ENCODE results near the gene CGB8.
A peak's percentile ranks its signal among the peaks of the same experiment; 100 is the strongest.
"Not testable (repeated sequence)": the region's sequence is repeated elsewhere in the genome, so short reads cannot be mapped to it uniquely, and the experiment has no call there.

Gene CGB8

DNA sequence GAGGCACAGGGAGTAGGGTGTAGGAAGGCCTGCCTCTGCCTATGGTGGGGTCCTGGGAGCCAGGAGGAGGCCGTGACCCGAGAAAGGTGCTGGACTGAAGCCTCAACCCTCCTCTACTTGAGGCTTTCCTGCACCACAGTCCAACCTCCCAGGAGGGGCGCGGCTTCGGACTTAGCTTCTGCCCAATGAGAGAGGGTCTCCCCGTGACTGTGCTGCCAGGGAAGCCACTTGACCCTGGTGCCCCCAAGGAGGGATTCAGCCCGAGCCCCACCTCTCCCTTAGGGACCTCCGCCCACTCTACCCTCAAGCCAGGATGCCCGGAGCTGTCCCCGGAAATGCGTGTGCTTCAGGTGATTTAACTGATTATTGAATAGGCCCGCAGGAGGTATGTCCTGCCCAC lies at the start of gene CGB8:
Gene CGB8 (minus strand): TSS at position 101 of the 400 bp plus-strand sequence. CDS start 372 bp downstream, outside the sequence.
- H3K36me3 Mint-ChIP-seq; H3K4me3 Mint-ChIP-seq; H3K4me1 Mint-ChIP-seq; H3K27ac Mint-ChIP-seq; DNase-seq (ENCODE audit: low spot score in 2 of 2); ATAC-seq; H3K9me3 Mint-ChIP-seq: not testable (repeated sequence)

DNA sequence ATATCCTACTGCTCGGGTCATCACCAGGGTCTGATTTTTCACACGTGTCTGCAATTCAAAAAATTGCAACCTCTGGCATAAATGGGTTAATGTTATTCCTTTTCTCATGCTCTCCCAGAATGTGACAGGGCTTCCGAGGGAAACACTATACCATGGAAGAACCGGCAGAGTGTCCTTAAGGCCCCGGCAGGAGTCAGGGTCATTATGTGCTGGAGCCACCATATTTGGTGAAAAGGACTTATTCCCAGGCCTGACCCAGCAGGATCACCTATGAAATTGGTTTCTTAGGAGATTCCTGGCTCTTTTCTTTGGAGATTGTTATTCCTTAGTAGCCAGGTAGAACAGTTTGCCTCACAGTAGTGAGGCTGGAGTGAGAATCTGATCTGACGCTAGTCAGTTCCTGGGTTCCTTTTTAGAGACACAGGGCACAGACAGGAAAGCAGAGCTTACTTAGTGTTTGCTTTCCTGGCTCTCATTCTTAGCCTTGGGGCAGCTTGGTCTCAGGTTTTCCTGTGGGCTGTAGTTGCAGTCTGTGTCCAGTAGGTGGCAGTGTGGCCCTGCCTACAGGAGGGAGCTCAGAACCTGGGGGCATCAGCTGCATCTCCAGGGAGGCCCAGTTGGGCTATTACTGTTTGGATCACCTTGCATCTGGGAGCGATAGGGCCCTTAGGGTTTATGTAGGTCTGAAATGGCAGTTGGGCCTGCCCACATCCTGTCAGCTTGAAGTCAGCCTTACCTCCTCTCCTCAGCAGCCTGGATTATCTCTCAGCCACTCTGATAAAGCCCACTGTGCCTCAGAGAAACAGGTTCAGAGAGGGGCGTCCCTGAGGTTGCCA lies 48.8 kb upstream of the CGB8 start:
- H3K27ac Mint-ChIP-seq: no peak overlapping the region
- peaks cover 98% of the 10 kb centered on the region for H3K36me3 Mint-ChIP-seq
- H3K9me3 Mint-ChIP-seq: no peaks in the 10 kb centered on the region
- DNase-seq (ENCODE audit: low spot score in 2 of 2): peak; percentile 66 to 84
- H3K4me1 Mint-ChIP-seq: peaks cover 20% of the 10 kb centered on the region
- ATAC-seq: peak; percentile 85
- H3K4me3 Mint-ChIP-seq: no peak overlapping the region

DNA sequence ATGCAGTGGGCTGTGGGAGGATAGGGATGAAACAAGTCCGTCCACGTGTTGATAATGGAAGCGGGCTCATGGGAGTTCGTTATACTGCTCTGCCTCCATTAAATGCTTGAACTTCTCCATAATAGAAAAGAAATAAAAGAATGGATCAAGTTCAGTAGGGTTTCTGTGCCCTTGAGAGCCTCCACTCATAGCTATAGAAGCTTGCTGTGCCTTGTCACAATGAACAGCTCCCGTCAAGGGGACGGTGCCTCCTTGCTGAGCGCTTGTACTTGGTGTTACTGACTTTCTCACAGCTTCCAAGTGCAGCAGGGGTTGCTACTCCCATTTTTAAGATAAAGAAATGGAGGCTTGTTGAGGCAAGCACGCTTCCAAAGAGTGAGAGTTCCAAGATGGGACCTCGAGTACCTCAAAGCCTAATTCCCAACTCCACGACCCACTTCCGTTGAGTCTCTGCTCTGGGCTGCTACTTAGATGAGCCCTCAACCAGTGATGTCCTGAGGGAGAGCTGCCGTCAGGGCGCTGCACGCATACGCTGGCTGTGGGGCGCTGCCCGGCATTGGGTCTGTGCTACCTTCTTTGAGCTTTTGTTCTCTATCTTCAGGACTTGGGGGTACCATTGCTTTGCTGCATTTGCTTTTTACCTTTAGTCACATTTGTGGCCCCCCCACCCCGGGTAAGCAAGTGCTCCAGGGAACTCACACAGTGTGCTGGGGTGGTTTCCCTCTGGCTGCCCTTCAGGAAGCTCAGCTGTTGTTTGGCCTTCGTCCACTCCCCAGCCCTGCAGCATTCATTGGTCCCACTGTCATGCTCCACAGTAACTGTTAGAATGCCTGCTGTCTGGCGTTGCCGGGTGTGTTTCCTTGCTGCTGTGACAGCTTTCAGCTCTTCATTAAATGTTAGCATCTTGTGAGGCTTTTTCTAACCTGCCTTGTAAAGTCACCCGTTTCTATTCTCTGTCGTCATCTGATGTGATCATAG lies 45.9 kb upstream of the CGB8 start:
- Mint-ChIP-seq H3K4me3 (no peak overlapping the region), H3K27ac (no peak overlapping the region), H3K9me3 (no peaks in the 10 kb centered on the region), H3K36me3 (peaks cover 100% of the 10 kb centered on the region), H3K4me1 (peaks cover 31% of the 10 kb centered on the region)
- ATAC-seq (no peak), DNase-seq (ENCODE audit: low spot score in 2 of 2) (no peak)

DNA sequence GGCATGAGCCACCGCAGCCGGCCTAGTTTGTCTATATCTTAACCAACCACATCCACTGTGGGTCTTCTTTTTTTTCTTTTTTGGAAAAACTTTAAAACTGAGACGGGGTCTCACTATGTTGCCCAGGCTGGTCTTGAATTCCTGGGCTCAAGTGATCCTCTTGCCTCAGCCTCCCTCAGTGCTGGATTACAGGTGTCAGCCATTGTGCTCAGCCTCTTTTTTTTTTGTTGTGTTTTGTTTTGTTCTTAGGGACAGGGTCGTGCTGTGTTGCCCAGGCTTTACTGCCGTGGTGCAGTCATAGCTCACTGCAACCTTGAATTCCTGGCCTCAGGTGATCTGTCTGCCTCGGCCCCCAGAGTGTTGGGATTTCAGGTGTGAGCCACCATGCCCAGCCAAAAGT lies 43.8 kb upstream of the CGB8 start:
- ATAC-seq (no peak), DNase-seq (ENCODE audit: low spot score in 2 of 2) (no peak)
- H3K4me3 Mint-ChIP-seq: no peak overlapping the region
- H3K9me3 Mint-ChIP-seq: no peaks in the 10 kb centered on the region
- peaks cover 100% of the 10 kb centered on the region for H3K36me3 Mint-ChIP-seq
- H3K4me1 Mint-ChIP-seq: peaks cover 30% of the 10 kb centered on the region
- H3K27ac Mint-ChIP-seq: peak overlapping the region; percentile 37

DNA sequence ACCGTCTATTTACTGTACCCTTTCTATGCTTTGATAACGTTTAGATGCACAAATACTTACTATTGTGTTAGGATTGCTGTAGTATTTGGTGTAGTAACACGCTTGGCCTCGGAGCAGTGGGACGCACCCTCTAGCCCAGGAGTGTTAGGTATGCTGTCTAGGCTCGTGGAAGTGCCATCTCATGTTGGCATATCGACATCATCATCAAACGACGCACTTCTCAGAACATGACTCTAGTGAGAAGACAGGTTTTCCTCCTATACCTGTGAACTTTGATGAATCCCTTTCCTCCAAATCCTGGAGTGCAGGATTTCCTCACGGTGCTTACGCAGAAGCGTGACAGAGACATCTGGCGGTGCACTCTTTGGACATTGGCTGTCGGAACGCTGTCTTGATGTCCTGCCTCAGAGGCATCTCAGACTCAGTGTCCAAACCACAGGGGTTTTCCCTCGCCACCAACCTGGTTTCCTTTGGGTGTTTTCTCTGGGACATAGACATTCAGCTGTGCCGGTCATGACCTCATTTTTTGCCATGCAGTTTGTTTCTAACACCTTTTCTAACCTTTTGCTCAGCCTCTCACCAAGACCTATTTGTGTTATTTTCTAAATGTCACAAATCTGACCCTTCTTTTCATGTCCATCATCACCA lies 42.6 kb upstream of the CGB8 start:
- Mint-ChIP-seq H3K36me3 (peaks cover 100% of the 10 kb centered on the region), H3K4me3 (no peak overlapping the region), H3K9me3 (no peaks in the 10 kb centered on the region), H3K4me1 (peaks cover 35% of the 10 kb centered on the region), H3K27ac (peak overlapping the region; percentile 74)
- ATAC-seq (peak; percentile 69), DNase-seq (ENCODE audit: low spot score in 2 of 2) (no peak)

DNA sequence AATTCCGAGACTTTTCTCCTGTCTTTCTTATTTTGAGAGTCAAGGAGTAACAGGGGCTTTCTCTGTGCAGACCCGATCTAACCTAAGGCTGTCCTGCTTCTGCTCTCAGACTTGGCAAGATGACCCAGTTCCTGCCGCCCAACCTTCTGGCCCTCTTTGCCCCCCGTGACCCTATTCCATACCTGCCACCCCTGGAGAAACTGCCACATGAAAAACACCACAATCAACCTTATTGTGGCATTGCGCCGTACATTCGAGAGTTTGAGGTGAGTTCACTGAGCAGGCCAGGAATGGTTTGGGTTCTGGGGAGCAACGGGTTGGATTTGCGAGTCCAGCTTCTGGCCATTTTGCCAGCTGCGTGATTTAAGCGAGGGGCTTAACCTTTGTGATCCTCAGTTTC lies 37.4 kb upstream of the CGB8 start:
- Mint-ChIP-seq H3K27ac (peak overlapping the region; percentile 93), H3K36me3 (peaks cover 67% of the 10 kb centered on the region), H3K9me3 (no peaks in the 10 kb centered on the region), H3K4me1 (peaks cover 39% of the 10 kb centered on the region), H3K4me3 (peak overlapping the region; percentile 99)
- no peak for DNase-seq (ENCODE audit: low spot score in 2 of 2)
- ATAC-seq: no peak

DNA sequence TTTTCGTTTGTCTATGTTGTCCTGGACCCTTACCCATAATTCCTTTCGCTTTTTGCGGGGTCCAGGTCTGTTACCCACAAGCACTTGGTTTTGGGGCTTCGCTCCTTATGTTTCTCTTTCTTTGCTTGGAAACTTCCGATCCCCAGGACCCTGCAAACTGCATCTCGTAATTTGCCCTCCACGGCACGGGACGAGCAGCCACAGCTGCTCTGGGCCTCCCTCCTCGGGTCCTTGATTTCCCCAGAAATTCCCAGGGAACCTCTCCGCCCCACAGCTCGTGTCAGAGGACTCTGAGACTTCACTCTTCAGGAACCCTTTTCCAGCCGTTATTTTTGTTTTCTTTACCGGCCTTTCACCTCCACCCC lies 36.9 kb upstream of the CGB8 start:
- H3K27ac Mint-ChIP-seq: peak overlapping the region; percentile 93
- H3K4me3 Mint-ChIP-seq: peak overlapping the region; percentile 99
- ATAC-seq: no peak
- peaks cover 62% of the 10 kb centered on the region for H3K36me3 Mint-ChIP-seq
- peaks cover 35% of the 10 kb centered on the region for H3K4me1 Mint-ChIP-seq
- DNase-seq (ENCODE audit: low spot score in 2 of 2): no peak
- no peaks in the 10 kb centered on the region for H3K9me3 Mint-ChIP-seq

DNA sequence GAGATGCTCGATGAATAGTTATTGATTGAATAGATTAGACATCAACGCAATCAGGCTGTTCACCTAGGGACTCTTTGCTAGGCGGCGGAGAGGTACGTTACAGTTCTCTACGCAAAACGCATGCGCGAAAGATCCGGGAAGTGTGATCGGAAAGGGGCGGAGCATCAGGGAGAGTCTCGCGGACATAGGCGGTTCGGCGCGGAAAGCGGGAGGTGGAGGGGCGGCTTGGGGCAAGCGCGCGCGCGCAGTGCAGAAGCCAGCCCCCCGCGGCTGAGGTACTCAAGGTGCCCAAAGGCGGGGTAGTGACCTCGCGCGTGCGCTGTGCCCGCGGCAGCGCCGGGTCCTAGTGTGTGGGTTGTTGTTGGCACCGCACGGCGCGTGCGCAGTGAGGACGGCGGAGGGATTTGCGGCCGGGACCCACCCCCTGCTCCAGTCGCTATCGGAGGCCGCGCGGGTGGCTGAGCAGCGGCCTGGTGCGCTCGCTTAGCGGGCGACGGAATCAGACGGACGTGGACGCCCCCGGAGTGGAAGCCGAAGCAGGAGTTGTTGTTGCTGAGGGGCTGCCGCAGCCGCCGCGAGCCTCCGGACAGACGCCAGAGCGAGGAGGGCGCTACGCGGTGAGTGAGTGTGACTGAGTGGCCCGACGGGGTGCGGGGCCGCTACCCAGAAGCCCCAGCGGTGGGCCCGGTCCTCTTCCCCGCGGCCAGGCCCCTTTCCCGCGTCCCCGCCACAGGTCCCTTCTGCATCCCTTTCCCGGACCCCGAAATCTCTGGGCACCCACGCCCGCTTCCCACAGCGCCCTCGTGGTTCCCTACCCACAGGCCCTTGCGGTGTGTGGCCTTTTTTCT lies 36.3 kb upstream of the CGB8 start, which contains the start of gene SNRNP70:
Gene SNRNP70 (plus strand): TSS at position 432 of the 848 bp plus-strand sequence. CDS start 964 bp downstream, outside the sequence.
- Mint-ChIP-seq H3K4me3 (peak within 1 kb of the TSS; percentile 99), H3K27ac (peak within 1 kb of the TSS; percentile 93), H3K9me3 (no peaks in the 10 kb centered on the region), H3K36me3 (peaks cover 56% of the 10 kb centered on the region), H3K4me1 (peaks cover 29% of the 10 kb centered on the region)
- DNase-seq (ENCODE audit: low spot score in 2 of 2) (peak; percentile 98 to 99), ATAC-seq (peak; percentile 96)

DNA sequence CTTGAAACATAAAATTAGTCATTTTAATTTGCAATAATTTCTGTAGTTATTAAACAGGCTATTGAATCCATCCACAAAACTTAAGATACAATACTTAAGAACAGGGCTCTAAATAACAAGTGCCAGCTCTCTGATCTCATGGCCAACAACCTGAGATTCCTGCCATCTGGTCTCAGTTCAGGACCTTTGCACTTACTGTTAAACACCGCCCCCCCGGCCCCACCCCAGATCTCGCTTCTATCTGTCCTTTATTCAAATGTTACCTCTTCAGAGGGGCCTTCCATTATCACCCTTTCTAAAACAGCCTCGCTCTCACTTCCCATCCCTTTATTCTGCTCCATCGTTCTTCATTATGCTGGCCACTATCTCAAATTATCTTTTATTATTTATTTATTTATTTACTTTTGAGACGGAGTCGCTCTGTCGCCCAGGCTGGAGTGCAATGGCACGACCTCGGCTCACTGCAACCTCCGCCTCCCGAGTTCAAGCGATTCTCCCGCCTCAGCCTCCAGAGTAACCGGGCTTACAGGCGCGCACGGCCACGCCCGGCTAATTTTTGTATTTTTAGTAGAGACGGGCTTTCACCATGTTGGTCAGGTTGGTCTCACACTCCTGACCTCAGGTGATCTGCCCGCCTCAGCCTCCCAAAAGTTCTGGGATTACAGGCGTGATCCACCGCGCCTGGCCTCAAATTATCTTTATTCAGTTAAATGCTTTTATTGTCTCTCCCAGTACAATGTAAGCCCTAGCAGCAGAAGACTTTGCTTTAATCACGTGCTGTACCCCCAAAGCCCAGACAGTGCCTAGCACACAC lies 35.5 kb upstream of the CGB8 start:
- Mint-ChIP-seq H3K27ac (peak overlapping the region; percentile 93), H3K4me3 (peak overlapping the region; percentile 99), H3K36me3 (peaks cover 48% of the 10 kb centered on the region), H3K9me3 (no peaks in the 10 kb centered on the region), H3K4me1 (peaks cover 25% of the 10 kb centered on the region)
- ATAC-seq: no peak
- no peak for DNase-seq (ENCODE audit: low spot score in 2 of 2)

DNA sequence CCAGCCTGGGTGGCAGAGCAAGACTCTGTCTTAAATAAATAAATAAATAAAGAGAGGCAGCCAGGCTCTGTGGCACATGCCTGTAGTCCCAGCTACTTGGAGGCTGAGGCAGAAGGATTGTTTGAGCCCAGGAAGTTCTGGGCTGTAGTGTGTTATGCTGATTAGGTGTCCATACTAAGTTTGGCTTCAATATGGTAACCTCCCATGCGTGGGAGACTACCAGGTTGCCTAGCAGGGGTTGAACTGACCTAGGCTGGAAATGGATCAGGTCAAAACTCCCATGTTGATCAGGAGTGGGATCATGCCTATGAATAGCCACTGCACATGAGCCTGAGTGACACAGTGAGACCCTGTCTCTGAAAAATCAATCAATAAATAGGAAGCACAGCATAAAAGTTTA lies 32.4 kb upstream of the CGB8 start:
- Mint-ChIP-seq H3K9me3 (no peaks in the 10 kb centered on the region), H3K27ac (no peak overlapping the region), H3K4me3 (no peak overlapping the region), H3K4me1 (peaks cover 11% of the 10 kb centered on the region), H3K36me3 (peaks cover 17% of the 10 kb centered on the region)
- DNase-seq (ENCODE audit: low spot score in 2 of 2): no peak
- ATAC-seq: no peak

DNA sequence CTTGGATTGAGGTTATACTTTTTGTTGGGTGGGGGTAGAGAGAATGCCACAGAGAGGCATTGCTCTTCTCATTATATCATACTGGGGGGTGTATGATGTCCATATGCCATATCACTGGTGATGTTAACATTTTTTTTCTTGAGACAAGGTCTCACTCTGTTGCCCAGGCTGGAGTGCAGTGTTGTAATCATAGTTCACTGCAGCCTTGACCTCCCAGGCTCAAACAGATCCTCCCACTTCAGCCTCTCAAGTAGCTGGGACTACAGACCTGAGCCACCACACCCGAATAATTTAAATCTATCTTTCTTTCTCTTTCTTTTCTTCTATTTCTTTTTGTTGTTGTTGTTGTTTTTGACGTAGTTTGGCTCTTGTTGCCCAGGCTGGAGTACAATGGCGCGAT lies 31.5 kb upstream of the CGB8 start:
- Mint-ChIP-seq H3K4me1 (peaks cover 6% of the 10 kb centered on the region), H3K27ac (no peak overlapping the region), H3K9me3 (no peaks in the 10 kb centered on the region), H3K4me3 (no peak overlapping the region), H3K36me3 (peaks cover 8% of the 10 kb centered on the region)
- DNase-seq (ENCODE audit: low spot score in 2 of 2): no peak
- ATAC-seq: no peak

DNA sequence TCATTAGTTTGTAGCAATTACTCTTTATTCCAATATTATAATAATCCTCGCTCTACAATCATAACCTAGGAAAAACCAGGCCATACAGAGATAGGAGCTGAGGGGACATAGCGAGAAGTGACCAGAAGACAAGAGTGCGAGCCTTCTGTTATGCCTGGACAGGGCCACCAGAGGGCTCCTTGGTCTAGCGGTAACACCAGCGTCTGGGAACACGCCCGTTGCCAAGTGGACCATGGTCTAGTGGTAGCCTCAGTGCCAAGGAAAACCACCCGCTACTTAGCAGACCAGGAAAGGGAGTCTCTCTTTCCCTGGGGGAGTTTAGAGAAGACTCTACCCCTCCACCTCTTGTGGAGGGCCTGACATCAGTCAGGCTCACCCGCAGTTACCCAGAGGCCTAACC lies 26.0 kb upstream of the CGB8 start:
- not testable (repeated sequence) for H3K27ac Mint-ChIP-seq; H3K4me3 Mint-ChIP-seq; ATAC-seq; H3K9me3 Mint-ChIP-seq; DNase-seq (ENCODE audit: low spot score in 2 of 2); H3K36me3 Mint-ChIP-seq
- H3K4me1 Mint-ChIP-seq: peaks cover 12% of the 10 kb centered on the region

DNA sequence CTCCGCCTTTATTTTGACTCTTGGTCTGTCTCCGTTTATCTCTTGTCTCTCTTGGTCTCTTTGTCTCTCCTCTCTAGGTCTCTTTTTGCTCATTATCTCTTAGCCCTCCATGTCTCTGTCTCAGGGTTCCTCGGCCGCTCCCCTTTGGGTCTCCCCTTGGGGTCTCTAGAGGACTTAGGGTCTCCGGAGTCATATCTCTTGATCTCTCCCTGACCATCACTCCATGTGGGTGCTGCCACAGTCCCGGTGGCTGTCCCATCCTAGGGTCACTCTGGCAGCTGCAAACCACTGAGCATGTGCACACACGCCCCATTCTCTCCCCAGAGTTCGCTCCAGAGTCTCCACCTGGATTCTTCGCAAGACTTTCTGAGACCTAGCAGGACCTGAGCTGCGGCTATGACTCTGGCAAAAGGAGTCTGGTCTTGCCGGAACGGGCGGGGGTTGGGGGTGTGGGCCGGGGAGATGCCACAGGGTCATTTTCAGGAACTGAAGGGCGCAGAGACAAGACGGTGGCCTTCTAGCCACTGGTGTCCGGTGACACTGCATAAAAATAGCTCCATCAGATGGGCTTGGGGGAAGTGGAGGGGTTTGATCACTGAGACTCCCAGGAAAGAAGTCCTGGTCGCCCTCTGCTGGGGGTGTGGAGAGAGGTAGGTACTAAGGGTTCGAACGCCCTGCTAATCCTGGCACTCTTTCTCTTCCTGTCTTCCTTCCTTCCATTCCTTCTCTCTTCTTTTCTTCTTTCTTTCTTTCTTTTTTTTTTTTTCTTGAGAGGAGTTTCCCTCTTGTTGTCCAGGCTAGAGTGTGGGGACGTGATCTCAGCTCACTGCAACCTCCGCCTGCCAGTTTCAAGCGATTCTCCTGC lies 24.8 kb upstream of the CGB8 start:
- Mint-ChIP-seq H3K4me3 (peak overlapping the region; percentile 43), H3K9me3 (no peaks in the 10 kb centered on the region), H3K27ac (peak overlapping the region; percentile 1), H3K4me1 (peaks cover 12% of the 10 kb centered on the region), H3K36me3 (no peaks in the 10 kb centered on the region)
- no peak for ATAC-seq
- no peak for DNase-seq (ENCODE audit: low spot score in 2 of 2)
